Astrocyte (in vitro differentiated cells and primary cell): ENCODE results near the gene ANOS1. TPM values are rescaled to one million over a fixed set of nuclear protein-coding genes. Genes with fewer than 3 reads are reported as not detected.
A peak's percentile ranks its signal among the peaks of the same experiment; 100 is the strongest.

Source experiments
- DNase-seq: peaks from one replicate; pipeline ENCODE4 v3.0.0-alpha.2; 2010; ENCODE audit warnings: low read depth
- FAIRE-seq: peaks from 2 replicates; lab custom pipeline; 2011; peaks lifted over from hg19 to GRCh38; lab: Jason Lieb, UNC
- H2AFZ ChIP-seq: 2 replicates; pipeline ENCODE4 v1.6.0; 2012; ENCODE audit warnings: low read depth, low read length, inconsistent platforms
- H3K27ac ChIP-seq: 2 replicates; pipeline ENCODE4 v1.5.1; 2011; ENCODE audit warnings: low read depth, low read length, inconsistent platforms
- H3K27me3 ChIP-seq: 2 replicates; pipeline ENCODE4 v1.6.0; 2011; ENCODE audit warnings: low read length, inconsistent platforms; ENCODE audit not compliant: insufficient read depth
- H3K36me3 ChIP-seq: 2 replicates; pipeline ENCODE4 v1.5.1; 2011; ENCODE audit warnings: low read length, inconsistent platforms; ENCODE audit not compliant: insufficient read depth
- H3K4me1 ChIP-seq: 2 replicates; pipeline ENCODE4 v1.5.1; 2011; ENCODE audit warnings: low read length, inconsistent platforms; ENCODE audit not compliant: insufficient read depth
- H3K4me2 ChIP-seq: 2 replicates; pipeline ENCODE4 v1.6.0; 2012; ENCODE audit warnings: low read length, inconsistent platforms
- H3K4me3 ChIP-seq: 2 replicates; pipeline ENCODE4 v1.5.1; 2011; ENCODE audit warnings: low read depth, mild to moderate bottlenecking, low read length, inconsistent platforms; ENCODE audit not compliant: insufficient read depth
- H3K79me2 ChIP-seq: 2 replicates; pipeline ENCODE4 v1.6.0; 2012; ENCODE audit warnings: mild to moderate bottlenecking, low read length, inconsistent platforms; ENCODE audit not compliant: insufficient read depth
- H3K9ac ChIP-seq: 2 replicates; pipeline ENCODE4 v1.6.0; 2012; ENCODE audit warnings: mild to moderate bottlenecking, low read length, inconsistent platforms
- H3K9me3 ChIP-seq: 2 replicates; pipeline ENCODE4 v1.5.1; 2012; ENCODE audit warnings: low read depth, mild to moderate bottlenecking, low read length, inconsistent platforms; ENCODE audit not compliant: insufficient read depth
- H4K20me1 ChIP-seq: 2 replicates; pipeline ENCODE4 v1.6.0; 2012; ENCODE audit warnings: low read length, inconsistent platforms; ENCODE audit not compliant: insufficient read depth
- H3K27ac Mint-ChIP-seq: one replicate; pipeline ENCODE4 v1.8.0; 2021; ENCODE audit warnings: mild to moderate bottlenecking, mixed read lengths; ENCODE audit not compliant: unreplicated experiment
- H3K27me3 Mint-ChIP-seq: one replicate; pipeline ENCODE4 v1.8.0; 2021; ENCODE audit warnings: low read depth, mixed read lengths; ENCODE audit not compliant: unreplicated experiment
- H3K36me3 Mint-ChIP-seq: one replicate; pipeline ENCODE4 v1.8.0; 2021; ENCODE audit warnings: low read depth, mixed read lengths; ENCODE audit not compliant: unreplicated experiment
- H3K4me1 Mint-ChIP-seq: one replicate; pipeline ENCODE4 v1.8.0; 2021; ENCODE audit warnings: low read depth, mixed read lengths; ENCODE audit not compliant: unreplicated experiment
- H3K4me3 Mint-ChIP-seq: one replicate; pipeline ENCODE4 v1.8.0; 2021; ENCODE audit warnings: mild to moderate bottlenecking, moderate library complexity, mixed read lengths; ENCODE audit not compliant: unreplicated experiment
- H3K9me3 Mint-ChIP-seq: one replicate; pipeline ENCODE4 v1.8.0; 2021; ENCODE audit warnings: mild to moderate bottlenecking, mixed read lengths; ENCODE audit not compliant: unreplicated experiment
- EZH2 ChIP-seq: IDR thresholded peaks from 2 replicates; pipeline ENCODE4 v1.6.1; 2012; ENCODE audit warnings: mild to moderate bottlenecking, low read length, inconsistent platforms; ENCODE audit not compliant: insufficient read depth
- total RNA-seq: library from RNA; stranded (reverse); gene quantifications from 2 replicates; pipeline ENCODE4 v1.2.1, GENCODE V29; 2021
- TF ChIP-seq, protein P1 (sequence below): IDR thresholded peaks from 2 replicates; pipeline ENCODE4 v1.5.1; 2011; ENCODE audit warnings: low read depth, mild to moderate bottlenecking, inconsistent platforms, low read length, moderate library complexity; ENCODE audit not compliant: insufficient read depth

ANOS1 gene
- total RNA-seq, 1 donor from 2014 or later = 10.0 TPM

DNA sequence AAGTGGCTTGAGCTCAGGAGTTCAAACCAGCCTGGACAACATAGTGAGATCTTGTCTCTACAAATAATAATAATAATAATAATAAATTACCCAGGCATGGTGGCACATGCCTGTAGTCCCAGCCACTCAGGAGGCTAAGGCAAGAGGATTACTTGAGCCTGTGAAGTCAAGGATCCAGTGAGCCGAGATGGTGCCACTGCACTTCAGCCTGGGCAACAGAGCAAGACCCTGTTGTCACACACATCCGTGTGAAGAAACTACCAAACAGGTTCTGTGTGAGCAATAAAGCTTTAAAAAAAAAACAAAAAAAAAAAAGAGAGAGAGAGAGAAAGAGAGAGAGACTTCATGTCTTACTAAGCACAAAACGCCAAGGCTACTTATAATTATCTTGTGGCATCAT lies 42.5 kb downstream of the ANOS1 start:
- Mint-ChIP-seq H3K27ac (no peak overlapping the region), H3K9me3 (no peaks in the 10 kb centered on the region), H3K4me3 (no peak overlapping the region), H3K4me1 (peaks cover 15% of the 10 kb centered on the region), H3K36me3 (no peaks in the 10 kb centered on the region), H3K27me3 (no peaks in the 10 kb centered on the region)
- peak; percentile 73 for FAIRE-seq
- Histone ChIP-seq H3K27me3 (no peaks in the 10 kb centered on the region), H4K20me1 (no peaks in the 10 kb centered on the region), H3K9me3 (no peaks in the 10 kb centered on the region), H3K4me2 (no peak overlapping the region), H3K27ac (no peak overlapping the region), H3K4me3 (no peak overlapping the region), H3K79me2 (no peaks in the 10 kb centered on the region), H3K4me1 (no peaks in the 10 kb centered on the region), H3K36me3 (no peaks in the 10 kb centered on the region), H2AFZ (no peak overlapping the region), H3K9ac (no peak overlapping the region)
- no peak for DNase-seq
- TF ChIP-seq, protein P1, sequence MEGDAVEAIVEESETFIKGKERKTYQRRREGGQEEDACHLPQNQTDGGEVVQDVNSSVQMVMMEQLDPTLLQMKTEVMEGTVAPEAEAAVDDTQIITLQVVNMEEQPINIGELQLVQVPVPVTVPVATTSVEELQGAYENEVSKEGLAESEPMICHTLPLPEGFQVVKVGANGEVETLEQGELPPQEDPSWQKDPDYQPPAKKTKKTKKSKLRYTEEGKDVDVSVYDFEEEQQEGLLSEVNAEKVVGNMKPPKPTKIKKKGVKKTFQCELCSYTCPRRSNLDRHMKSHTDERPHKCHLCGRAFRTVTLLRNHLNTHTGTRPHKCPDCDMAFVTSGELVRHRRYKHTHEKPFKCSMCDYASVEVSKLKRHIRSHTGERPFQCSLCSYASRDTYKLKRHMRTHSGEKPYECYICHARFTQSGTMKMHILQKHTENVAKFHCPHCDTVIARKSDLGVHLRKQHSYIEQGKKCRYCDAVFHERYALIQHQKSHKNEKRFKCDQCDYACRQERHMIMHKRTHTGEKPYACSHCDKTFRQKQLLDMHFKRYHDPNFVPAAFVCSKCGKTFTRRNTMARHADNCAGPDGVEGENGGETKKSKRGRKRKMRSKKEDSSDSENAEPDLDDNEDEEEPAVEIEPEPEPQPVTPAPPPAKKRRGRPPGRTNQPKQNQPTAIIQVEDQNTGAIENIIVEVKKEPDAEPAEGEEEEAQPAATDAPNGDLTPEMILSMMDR = no peak
- TF ChIP-seq EZH2 = no peak

DNA sequence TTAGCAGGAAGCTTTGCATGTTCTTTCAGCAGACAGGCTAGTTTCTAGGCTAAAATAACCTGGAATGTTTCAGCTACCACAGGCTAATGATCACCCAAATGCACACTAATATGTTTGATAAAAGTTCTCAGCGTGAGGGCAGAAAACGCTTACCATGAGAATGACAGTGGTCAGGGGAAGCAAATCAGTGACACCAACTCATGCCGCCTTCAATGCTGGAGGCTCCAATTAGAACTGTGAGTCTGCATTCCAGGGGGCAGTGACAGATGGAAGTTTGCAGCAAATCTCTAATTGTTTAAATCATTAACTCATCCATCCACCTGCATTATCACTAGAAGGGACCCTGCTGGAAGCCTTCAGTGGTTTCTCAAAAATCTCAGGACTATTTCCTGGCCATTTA lies 43.2 kb downstream of the ANOS1 start:
- no peak overlapping the region for H3K27ac ChIP-seq
- Mint-ChIP-seq H3K27me3 (no peaks in the 10 kb centered on the region), H3K36me3 (no peaks in the 10 kb centered on the region), H3K9me3 (no peaks in the 10 kb centered on the region), H3K4me3 (no peak overlapping the region), H3K27ac (no peak overlapping the region), H3K4me1 (peaks cover 15% of the 10 kb centered on the region)
- no peak for DNase-seq
- H3K79me2 ChIP-seq = no peaks in the 10 kb centered on the region
- H3K36me3 ChIP-seq = no peaks in the 10 kb centered on the region
- TF ChIP-seq, protein P1 = no peak
- no peak for TF ChIP-seq EZH2
- H3K4me2 ChIP-seq = no peak overlapping the region
- H3K4me3 ChIP-seq = no peak overlapping the region
- no peaks in the 10 kb centered on the region for H3K4me1 ChIP-seq
- H3K9me3 ChIP-seq = no peaks in the 10 kb centered on the region
- H3K27me3 ChIP-seq = no peaks in the 10 kb centered on the region
- H3K9ac ChIP-seq = no peak overlapping the region
- no peak for FAIRE-seq
- no peak overlapping the region for H2AFZ ChIP-seq
- H4K20me1 ChIP-seq = no peaks in the 10 kb centered on the region

DNA sequence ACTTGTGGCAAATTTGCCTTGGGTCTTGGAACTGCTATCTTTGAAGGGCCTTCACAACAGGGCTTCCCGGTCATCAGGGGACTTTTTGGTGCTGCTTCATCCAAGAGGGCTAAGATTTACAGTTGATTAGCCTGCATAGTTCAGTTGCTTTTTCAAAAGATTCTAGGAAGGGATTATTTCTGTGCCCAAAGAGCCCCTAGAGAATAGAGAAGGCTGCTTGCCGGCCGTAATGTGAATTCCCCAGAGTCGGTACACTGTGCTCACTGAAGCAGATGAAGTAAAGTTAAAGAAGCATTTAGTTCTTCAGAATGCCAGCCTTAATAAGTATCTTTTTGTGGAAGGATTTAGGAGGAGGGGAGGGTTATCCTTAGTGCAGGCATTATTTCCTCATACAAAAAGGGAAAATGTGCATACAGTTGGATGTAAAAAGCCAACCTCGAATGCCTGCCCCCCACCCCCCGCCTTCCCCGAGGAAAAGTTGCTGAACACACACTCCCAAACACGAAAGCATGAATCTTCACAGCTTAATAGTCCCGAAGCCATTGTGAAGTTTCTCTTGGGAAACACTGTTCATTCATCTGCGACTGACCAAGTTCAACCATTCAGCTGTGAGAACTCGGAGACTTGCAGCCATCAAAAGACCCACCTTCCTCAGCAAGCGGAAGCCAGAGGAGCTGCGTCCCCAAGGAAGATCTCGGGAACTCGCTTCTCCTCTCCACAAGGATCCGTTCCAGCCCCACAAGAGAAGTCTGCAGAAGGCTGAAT lies 47.6 kb downstream of the ANOS1 start:
- H3K27me3 Mint-ChIP-seq = no peaks in the 10 kb centered on the region
- Histone ChIP-seq H3K4me2 (peak overlapping the region; percentile 66), H3K36me3 (no peaks in the 10 kb centered on the region), H3K79me2 (no peaks in the 10 kb centered on the region), H3K4me1 (no peaks in the 10 kb centered on the region), H3K9me3 (no peaks in the 10 kb centered on the region), H4K20me1 (no peaks in the 10 kb centered on the region), H3K27me3 (no peaks in the 10 kb centered on the region), H2AFZ (no peak overlapping the region), H3K9ac (no peak overlapping the region), H3K4me3 (peak overlapping the region; percentile 17), H3K27ac (no peak overlapping the region)
- H3K4me1 Mint-ChIP-seq = peaks cover 9% of the 10 kb centered on the region
- H3K4me3 Mint-ChIP-seq = no peak overlapping the region
- peak; percentile 13 for FAIRE-seq
- TF ChIP-seq, protein P1 = no peak
- no peak for TF ChIP-seq EZH2
- no peak for DNase-seq
- H3K27ac Mint-ChIP-seq = no peak overlapping the region
- H3K36me3 Mint-ChIP-seq = no peaks in the 10 kb centered on the region
- no peaks in the 10 kb centered on the region for H3K9me3 Mint-ChIP-seq
